OCI-LY1 (cell line): Measurements from ENCODE around the gene NUFIP2.

Experiments
- H2AFZ ChIP-seq: fragments of 200-600 bp; sonication (generic), shearing (Covaris generic); 2 replicates; pipeline ENCODE4 v1.6.0; 2014; ENCODE audit warnings: antibody characterized with exemption, mild to moderate bottlenecking, low read length
- H3F3A ChIP-seq: fragments of 200-600 bp; sonication (generic), shearing (Covaris generic); 2 replicates; pipeline ENCODE4 v1.6.0; 2014; ENCODE audit warnings: mild to moderate bottlenecking, antibody characterized with exemption, low read length, moderate library complexity; ENCODE audit not compliant: insufficient read depth
- H3K27ac ChIP-seq: fragments of 200-600 bp; sonication (generic); 2 replicates; pipeline ENCODE4 v1.5.1; 2014; ENCODE audit warnings: low read length, mixed run types, mild to moderate bottlenecking, low read depth; ENCODE audit not compliant: poor library complexity, severe bottlenecking
- H3K27me3 ChIP-seq: fragments of 200-600 bp; sonication (generic); 2 replicates; pipeline ENCODE4 v1.6.0; 2014; ENCODE audit warnings: antibody characterized with exemption, mild to moderate bottlenecking, low read length, moderate library complexity; ENCODE audit not compliant: insufficient read depth
- H3K36me3 ChIP-seq: fragments of 200-600 bp; sonication (generic); 2 replicates; pipeline ENCODE4 v1.6.1; 2014; ENCODE audit warnings: mild to moderate bottlenecking, antibody characterized with exemption, low read length, moderate library complexity, mixed read lengths; ENCODE audit not compliant: insufficient read depth
- H3K4me1 ChIP-seq: fragments of 200-600 bp; sonication (generic); 2 replicates; pipeline ENCODE4 v1.5.1; 2014; ENCODE audit warnings: mild to moderate bottlenecking, low read length, moderate library complexity; ENCODE audit not compliant: insufficient read depth, severe bottlenecking
- H3K4me2 ChIP-seq: fragments of 200-600 bp; sonication (generic), shearing (Covaris generic); 2 replicates; pipeline ENCODE4 v1.6.1; 2014; ENCODE audit warnings: low read length
- H3K4me3 ChIP-seq: fragments of 200-600 bp; sonication (generic); 2 replicates; pipeline ENCODE4 v1.5.1; 2014; ENCODE audit warnings: low read length, low read depth, mild to moderate bottlenecking, mixed read lengths; ENCODE audit not compliant: poor library complexity, severe bottlenecking
- H3K79me2 ChIP-seq: fragments of 200-600 bp; shearing (Covaris generic); 2 replicates; pipeline ENCODE4 v1.6.1; 2016; ENCODE audit warnings: mixed run types, low read length, mixed read lengths; ENCODE audit not compliant: insufficient read depth
- H3K9ac ChIP-seq: fragments of 200-600 bp; sonication (generic), shearing (Covaris generic); 2 replicates; pipeline ENCODE4 v1.6.1; 2014; ENCODE audit warnings: mild to moderate bottlenecking, low read length, mixed read lengths
- H3K9me2 ChIP-seq: fragments of 200-600 bp; sonication (generic), shearing (Covaris generic); 2 replicates; pipeline ENCODE4 v1.6.1; 2014; ENCODE audit warnings: low read depth, mild to moderate bottlenecking, low read length, mixed read lengths
- H3K9me3 ChIP-seq: fragments of 200-600 bp; shearing (Covaris generic); 2 replicates; pipeline ENCODE4 v1.6.1; 2014; ENCODE audit warnings: low read length, mixed read lengths
- H4K20me1 ChIP-seq: fragments of 200-600 bp; sonication (generic), shearing (Covaris generic); 2 replicates; pipeline ENCODE4 v1.6.0; 2016; ENCODE audit warnings: mild to moderate bottlenecking, low read length; ENCODE audit not compliant: insufficient read depth
- EZH2 ChIP-seq: fragments of 200-600 bp; sonication (generic), shearing (Covaris generic); IDR thresholded peaks from 2 replicates; pipeline ENCODE4 v1.8.0; 2017; ENCODE audit warnings: borderline replicate concordance, mixed run types, mild to moderate bottlenecking, antibody characterized with exemption, low read length, moderate library complexity, mixed read lengths
- TF ChIP-seq, protein P1 (sequence below): fragments of 200-600 bp; sonication (generic), shearing (Covaris generic); IDR thresholded peaks from 2 replicates; pipeline ENCODE4 v1.5.1; 2017; ENCODE audit warnings: mild to moderate bottlenecking, antibody characterized with exemption, low read length, moderate library complexity, mixed read lengths

NUFIP2 gene

DNA sequence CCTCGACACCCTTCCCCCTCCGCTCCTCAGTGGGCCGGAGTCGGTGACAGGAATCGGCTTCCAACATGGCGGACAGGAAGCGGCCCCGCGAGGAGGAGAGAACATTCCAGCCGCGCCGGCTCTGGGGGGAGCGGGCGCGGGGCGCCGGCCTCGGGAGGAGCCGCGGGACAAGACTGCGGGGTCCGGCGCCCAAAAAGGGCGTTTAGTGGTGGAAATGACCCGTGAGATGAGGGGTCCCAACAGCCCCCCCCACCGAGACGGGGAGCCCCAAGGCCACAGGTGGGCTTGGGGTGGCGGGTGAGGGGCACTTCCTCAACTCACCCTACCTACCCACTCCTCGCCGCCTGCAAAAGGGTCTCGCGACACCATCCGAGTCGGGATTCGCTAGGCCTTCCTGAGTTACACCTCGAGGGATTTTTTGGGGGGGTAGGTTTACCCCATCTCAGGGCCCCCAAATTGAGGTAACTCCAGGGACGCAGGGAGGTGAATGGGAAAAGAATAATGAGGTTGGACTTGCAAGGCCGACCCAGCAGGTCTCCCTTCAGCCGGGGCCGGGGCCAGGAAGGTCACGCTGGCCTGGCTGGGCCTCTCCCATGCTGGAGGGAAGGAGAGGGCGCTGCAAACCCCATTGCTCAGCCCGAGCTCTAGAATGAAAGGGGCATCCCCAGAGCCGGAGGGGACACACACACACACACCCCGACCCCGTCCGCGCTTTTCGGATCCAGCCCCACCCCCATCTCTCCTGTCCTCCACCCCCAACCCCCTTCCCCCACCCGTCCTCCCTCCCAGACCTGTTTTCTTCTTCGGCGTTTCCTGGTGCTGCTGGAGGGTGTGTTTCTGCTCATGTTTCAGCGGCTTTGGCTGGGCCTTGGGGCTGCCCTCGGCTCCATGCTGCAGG lies 707 bp downstream of the NUFIP2 start:
- H3K36me3 ChIP-seq, result peaks cover 29% of the 10 kb centered on the region
- peaks cover 48% of the 10 kb centered on the region for H3K79me2 ChIP-seq
- no peak overlapping the region for H2AFZ ChIP-seq
- H3F3A ChIP-seq, result 0 out of 2 replicates have a peak, but pooled peaks cover 4% of the 10 kb centered on the region
- H3K9me2 ChIP-seq, result no peaks in the 10 kb centered on the region
- H3K4me2 ChIP-seq, result peak overlapping the region; percentile 62
- TF ChIP-seq, protein P1, sequence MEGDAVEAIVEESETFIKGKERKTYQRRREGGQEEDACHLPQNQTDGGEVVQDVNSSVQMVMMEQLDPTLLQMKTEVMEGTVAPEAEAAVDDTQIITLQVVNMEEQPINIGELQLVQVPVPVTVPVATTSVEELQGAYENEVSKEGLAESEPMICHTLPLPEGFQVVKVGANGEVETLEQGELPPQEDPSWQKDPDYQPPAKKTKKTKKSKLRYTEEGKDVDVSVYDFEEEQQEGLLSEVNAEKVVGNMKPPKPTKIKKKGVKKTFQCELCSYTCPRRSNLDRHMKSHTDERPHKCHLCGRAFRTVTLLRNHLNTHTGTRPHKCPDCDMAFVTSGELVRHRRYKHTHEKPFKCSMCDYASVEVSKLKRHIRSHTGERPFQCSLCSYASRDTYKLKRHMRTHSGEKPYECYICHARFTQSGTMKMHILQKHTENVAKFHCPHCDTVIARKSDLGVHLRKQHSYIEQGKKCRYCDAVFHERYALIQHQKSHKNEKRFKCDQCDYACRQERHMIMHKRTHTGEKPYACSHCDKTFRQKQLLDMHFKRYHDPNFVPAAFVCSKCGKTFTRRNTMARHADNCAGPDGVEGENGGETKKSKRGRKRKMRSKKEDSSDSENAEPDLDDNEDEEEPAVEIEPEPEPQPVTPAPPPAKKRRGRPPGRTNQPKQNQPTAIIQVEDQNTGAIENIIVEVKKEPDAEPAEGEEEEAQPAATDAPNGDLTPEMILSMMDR, result no peak
- no peak for TF ChIP-seq EZH2
- no peaks in the 10 kb centered on the region for H3K9me3 ChIP-seq
- H3K27me3 ChIP-seq, result no peaks in the 10 kb centered on the region
- peaks cover 28% of the 10 kb centered on the region for H3K4me1 ChIP-seq
- H3K4me3 ChIP-seq, result peak overlapping the region; percentile 75
- 0 out of 2 replicates have a peak, but pooled peaks cover 2% of the 10 kb centered on the region for H4K20me1 ChIP-seq
- peak overlapping the region; percentile 83 for H3K9ac ChIP-seq
- H3K27ac ChIP-seq, result peak overlapping the region; percentile 91

DNA sequence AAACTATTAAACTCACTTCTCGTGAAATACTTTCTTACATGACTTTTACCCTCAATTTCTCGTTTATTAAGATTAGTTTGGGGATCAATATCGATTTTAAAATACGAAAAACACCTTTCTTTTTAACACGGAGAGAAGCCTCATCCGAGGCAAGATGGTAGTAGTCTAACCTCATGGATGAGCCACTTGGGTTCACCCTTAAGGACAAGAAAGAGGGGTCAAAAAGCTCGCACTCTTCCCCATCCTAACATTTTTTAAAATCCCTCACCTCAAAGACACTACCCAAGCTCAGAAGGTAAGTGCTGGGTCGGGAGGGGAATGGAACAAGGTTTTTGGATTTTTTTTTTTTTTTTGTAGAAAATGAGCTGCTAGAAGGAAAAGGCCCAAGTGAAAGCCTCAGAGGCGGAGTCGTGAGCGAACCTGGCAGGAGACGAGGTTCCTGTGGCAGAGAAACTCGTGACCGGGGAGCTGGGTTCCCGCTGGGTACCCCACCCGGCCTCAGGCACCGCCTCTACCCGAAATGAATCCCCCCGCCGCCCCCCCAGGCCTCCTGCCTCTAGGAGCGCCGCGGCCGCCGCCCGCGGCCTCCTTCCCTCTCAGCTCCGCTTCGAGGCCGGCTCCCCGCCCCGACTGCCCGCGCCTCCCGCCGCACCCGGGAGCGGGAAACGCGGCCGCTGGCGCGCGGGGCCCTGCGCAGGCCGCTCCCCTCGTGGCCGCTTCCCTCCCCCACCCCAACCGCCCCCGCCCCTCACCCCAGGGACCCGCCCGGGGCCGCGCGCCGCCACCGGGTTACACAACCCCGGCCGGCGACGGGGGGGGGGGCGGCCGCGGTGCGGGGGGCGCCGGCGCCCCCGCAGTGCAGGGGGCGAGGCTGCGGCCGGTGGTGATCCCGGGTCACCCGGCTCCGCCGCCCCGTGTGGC lies 1.6 kb downstream of the NUFIP2 start:
- H3K9me2 ChIP-seq, result no peaks in the 10 kb centered on the region
- no peak for TF ChIP-seq EZH2
- TF ChIP-seq, protein P1, result no peak
- H2AFZ ChIP-seq, result no peak overlapping the region
- H3K79me2 ChIP-seq, result peaks cover 57% of the 10 kb centered on the region
- peak overlapping the region; percentile 87 for H3K4me2 ChIP-seq
- 0 out of 2 replicates have a peak, but pooled peaks cover 3% of the 10 kb centered on the region for H4K20me1 ChIP-seq
- H3K4me1 ChIP-seq, result peaks cover 28% of the 10 kb centered on the region
- H3K4me3 ChIP-seq, result peak overlapping the region; percentile 75
- peaks cover 38% of the 10 kb centered on the region for H3K36me3 ChIP-seq
- 0 out of 2 replicates have a peak, but pooled peaks cover 4% of the 10 kb centered on the region for H3F3A ChIP-seq
- peak overlapping the region; percentile 83 for H3K9ac ChIP-seq
- H3K27me3 ChIP-seq, result no peaks in the 10 kb centered on the region
- H3K27ac ChIP-seq, result peak overlapping the region; percentile 91
- H3K9me3 ChIP-seq, result peaks cover 9% of the 10 kb centered on the region

DNA sequence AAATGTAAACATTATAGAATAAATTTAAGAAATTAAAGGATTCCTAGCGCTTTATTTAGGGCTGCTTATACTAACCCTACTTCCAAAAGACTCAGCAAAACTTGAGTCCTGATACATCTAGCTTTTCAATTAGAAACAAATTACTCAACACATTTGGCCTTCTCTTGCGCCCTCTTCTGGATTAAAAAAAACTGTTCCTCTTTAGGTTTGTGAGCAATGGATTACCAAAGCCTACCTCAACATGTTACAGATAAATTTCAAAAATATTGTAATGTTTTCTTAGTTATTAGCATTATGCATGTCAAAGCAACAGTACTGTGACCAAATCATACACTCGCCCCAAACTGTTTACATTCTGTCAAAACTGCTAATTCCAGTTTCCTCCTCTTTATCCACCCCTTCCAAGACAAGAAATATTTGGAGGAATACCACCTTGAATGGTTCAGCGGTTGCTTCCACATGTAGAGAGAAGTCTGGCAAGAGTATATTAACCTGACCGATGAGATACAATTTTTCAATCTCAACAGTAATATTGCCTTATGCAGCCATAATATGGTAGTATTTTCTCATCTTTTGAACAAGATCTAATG lies 2.7 kb downstream of the NUFIP2 start:
- Histone ChIP-seq H3F3A (no peaks in the 10 kb centered on the region), H3K27me3 (no peaks in the 10 kb centered on the region), H3K27ac (peak overlapping the region; percentile 44), H3K9me3 (peaks cover 14% of the 10 kb centered on the region), H3K9ac (peak overlapping the region; percentile 77), H4K20me1 (0 out of 2 replicates have a peak, but pooled peaks cover 3% of the 10 kb centered on the region), H3K79me2 (peaks cover 68% of the 10 kb centered on the region), H3K4me3 (peak overlapping the region; percentile 75), H3K36me3 (peaks cover 49% of the 10 kb centered on the region), H2AFZ (no peak overlapping the region), H3K4me1 (peaks cover 28% of the 10 kb centered on the region), H3K4me2 (peak overlapping the region; percentile 87), H3K9me2 (no peaks in the 10 kb centered on the region)
- TF ChIP-seq, protein P1, result peak; percentile 68
- no peak for TF ChIP-seq EZH2
